K562 treated with DMSO at 1 percent for 4 hours (cell line): Measurements from ENCODE around the gene HNRNPM. TPM values are rescaled to one million over a fixed set of nuclear protein-coding genes. Genes with fewer than 3 reads are reported as not detected.

ENCODE experiments used
- total RNA-seq: library from RNA; unstranded; fragments of 300-600 nt; gene quantifications from 2 replicates; pipeline ENCODE4 v1.2.3, GENCODE V29; 2022; ENCODE audit not compliant: insufficient read depth

Gene HNRNPM, protein sequence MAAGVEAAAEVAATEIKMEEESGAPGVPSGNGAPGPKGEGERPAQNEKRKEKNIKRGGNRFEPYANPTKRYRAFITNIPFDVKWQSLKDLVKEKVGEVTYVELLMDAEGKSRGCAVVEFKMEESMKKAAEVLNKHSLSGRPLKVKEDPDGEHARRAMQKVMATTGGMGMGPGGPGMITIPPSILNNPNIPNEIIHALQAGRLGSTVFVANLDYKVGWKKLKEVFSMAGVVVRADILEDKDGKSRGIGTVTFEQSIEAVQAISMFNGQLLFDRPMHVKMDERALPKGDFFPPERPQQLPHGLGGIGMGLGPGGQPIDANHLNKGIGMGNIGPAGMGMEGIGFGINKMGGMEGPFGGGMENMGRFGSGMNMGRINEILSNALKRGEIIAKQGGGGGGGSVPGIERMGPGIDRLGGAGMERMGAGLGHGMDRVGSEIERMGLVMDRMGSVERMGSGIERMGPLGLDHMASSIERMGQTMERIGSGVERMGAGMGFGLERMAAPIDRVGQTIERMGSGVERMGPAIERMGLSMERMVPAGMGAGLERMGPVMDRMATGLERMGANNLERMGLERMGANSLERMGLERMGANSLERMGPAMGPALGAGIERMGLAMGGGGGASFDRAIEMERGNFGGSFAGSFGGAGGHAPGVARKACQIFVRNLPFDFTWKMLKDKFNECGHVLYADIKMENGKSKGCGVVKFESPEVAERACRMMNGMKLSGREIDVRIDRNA
- 366 and 371 TPM in 2 replicates for total RNA-seq

DNA sequence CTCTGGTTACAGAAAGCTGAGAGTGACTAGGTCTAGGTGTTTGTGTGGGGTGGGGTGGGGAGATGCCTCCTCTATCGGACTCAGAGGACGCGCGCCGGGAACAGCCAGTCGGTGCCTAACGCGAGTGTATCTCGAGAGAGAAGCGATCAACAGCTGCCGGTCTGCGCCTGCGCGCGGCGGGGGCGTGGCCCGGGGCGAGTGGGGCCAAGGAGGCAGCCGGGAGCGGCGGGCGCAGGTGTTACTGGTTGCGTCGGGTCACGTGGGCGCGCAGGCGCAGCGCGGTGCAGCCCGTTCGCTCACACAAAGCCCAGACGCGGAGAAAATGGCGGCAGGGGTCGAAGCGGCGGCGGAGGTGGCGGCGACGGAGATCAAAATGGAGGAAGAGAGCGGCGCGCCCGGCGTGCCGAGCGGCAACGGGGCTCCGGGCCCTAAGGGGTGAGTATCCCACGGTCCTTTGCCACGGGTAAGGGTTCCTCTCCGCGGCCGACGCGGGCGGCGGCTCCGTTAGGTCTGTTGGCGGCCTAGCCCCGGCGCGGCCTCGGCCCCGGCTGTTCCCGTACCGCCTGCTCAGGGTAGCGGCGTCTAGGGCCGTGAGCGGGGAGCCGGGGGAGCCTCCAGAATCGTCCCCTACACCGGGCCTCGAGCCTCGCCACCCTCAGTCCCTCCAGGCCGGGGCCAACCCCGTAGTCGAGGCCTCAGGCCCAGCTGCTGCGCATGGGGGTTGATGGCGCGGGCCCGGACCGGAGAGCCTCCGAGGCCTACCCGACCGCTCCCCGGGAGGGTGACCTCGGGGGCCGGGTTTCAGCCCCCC lies at the start of gene HNRNPM:
Gene HNRNPM, plus strand, starts transcription at position 299 of the 811 bp plus-strand sequence. Its CDS starts 24 bp downstream, at position 323.

DNA sequence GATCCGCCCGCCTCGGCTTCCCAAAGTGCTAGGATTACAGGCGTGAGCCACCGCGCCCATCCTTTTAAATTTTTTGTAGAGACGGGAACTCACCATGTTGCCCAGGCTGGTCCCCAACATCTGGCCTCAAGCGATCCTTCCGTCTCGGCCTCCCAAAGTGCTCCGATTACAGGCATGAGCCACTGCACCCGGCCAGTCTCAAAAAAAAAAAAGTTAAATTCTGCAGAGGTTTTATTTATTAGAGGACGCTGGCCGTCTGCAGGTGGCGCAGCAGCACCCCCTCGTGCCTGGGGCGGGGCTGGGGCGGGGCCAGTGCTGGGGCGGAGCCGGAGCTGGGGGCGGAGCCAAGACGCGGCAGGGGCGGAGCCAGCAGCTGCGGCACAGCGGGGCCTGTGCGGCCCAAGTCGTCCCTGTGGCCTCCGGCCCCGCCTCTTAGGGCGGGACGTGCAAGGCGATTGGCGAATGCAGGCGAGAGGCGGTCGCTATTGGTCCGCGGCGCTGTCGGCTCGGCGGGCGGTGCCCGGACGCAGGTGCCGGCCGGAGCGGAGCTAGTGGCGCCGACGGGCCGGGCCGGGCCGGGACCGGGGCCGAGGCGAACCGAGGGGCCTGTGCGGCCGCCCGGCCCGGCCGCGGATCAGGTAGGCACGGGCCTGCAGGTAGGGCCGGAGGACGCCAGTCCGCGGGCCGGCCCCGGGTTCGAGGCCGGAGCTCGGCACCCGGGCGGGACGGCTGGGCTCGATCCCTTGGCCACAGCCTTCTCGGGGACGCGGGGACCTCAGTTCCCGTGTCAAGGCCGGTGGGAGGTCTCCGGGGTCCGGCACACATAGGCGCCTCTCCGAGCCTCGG lies 31.8 kb upstream of the HNRNPM start, which contains the start of gene MARCHF2:
Gene MARCHF2, plus strand, starts transcription at position 523 of the 846 bp plus-strand sequence. CDS start 8,536 bp downstream, outside the sequence.

DNA sequence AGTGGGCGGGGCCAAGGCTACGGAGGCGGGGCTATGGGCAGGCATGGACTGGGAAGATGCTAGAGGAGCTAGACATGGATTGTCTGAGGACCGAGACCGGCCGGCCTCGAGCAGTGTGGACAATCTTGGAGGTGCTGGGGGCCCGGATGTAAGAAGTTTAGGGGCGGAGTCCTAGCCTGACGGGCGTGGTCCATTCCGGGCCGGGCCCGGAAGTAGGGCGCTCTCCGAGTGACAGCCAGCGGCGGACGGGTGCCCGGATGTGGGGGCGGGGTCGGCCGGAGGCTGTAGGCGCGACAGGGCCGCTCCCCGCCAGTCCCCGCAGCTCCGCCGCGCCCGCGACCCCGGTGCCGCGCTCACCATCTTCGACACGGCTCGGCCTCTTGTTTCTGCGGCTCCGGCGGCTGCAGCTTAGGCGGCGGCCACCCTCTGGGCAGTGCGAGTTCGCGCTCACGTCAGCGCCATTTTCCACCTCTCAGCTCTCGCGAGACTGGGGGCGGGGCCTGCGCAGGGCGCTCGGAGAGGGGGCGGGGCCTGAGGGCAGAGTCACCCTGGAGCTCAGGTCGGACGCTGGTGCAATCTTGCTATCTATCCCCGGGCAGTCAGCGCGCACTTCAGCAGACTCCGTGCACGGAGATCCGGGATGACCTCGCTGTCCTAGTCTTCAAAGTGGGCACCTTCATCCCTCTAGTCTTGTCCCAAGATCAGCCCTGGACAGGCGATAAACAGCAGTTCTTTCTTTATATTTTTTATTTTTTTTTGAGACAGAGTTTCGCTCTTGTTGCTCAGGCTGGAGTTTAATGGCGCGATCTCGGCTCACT lies 69.1 kb downstream of the HNRNPM start, which contains the start of gene ZNF414:
Gene ZNF414, minus strand, starts transcription at position 481 of the 818 bp plus-strand sequence. Its CDS starts 121 bp downstream, at position 360.

Other genes with a start within 250 kb of the HNRNPM start
- 14.0 and 16.9 TPM in 2 replicates for gene CERS4, start 235.6 kb upstream of the HNRNPM start, total RNA-seq
- 81.9 and 94.6 TPM in 2 replicates for gene CD320, start 136.6 kb upstream of the HNRNPM start, total RNA-seq
- 125 and 162 TPM in 2 replicates for gene NDUFA7, start 123.6 kb upstream of the HNRNPM start, total RNA-seq
- 2,822 and 2,824 TPM in 2 replicates for gene RPS28, start 123.5 kb upstream of the HNRNPM start, total RNA-seq
- 2.0 TPM in 1 of 2 replicates, not detected in the other for gene KANK3, start 101.7 kb upstream of the HNRNPM start, total RNA-seq
- gene ANGPTL4, start 80.8 kb upstream of the HNRNPM start, total RNA-seq, result 1.9 TPM in 1 of 2 replicates, not detected in the other
- gene RAB11B, start 54.6 kb upstream of the HNRNPM start, total RNA-seq, result 117 TPM in 2 replicates
- gene MARCHF2, start 31.7 kb upstream of the HNRNPM start, total RNA-seq, result 13.8 and 15.4 TPM in 2 replicates
- not detected in 2 replicates for gene PRAM1, start 57.7 kb downstream of the HNRNPM start, total RNA-seq
- 5.4 and 14.3 TPM in 2 replicates for gene ZNF414, start 69.2 kb downstream of the HNRNPM start, total RNA-seq
- gene MYO1F, start 132.5 kb downstream of the HNRNPM start, total RNA-seq, result 67.3 and 70.8 TPM in 2 replicates
- gene ADAMTS10, start 165.7 kb downstream of the HNRNPM start, total RNA-seq, result 0.46 and 1.1 TPM in 2 replicates
- not detected in 2 replicates for gene NFILZ, start 185.7 kb downstream of the HNRNPM start, total RNA-seq